HUES48 (cell line): ENCODE results near the gene LCLAT1.

Experiments
- H3K27ac ChIP-seq: one replicate; pipeline ENCODE4 v1.7.0; 2013; ENCODE audit warnings: low read depth, low read length, inconsistent platforms
- H3K27me3 ChIP-seq: 2 replicates; pipeline ENCODE4 v1.6.1; 2013; ENCODE audit warnings: mild to moderate bottlenecking, low read length; ENCODE audit not compliant: control insufficient read depth, insufficient read depth
- H3K36me3 ChIP-seq: 2 replicates; pipeline ENCODE4 v1.6.1; 2013; ENCODE audit warnings: low read length; ENCODE audit not compliant: control insufficient read depth, insufficient read depth
- H3K4me1 ChIP-seq: 2 replicates; pipeline ENCODE4 v1.6.1; 2013; ENCODE audit warnings: mild to moderate bottlenecking, low read length; ENCODE audit not compliant: control insufficient read depth, insufficient read depth
- H3K4me3 ChIP-seq: 2 replicates; pipeline ENCODE4 v1.5.1; 2013; ENCODE audit warnings: mild to moderate bottlenecking, low read depth, low read length
- H3K9ac ChIP-seq: 2 replicates; pipeline ENCODE4 v1.6.1; 2013; ENCODE audit warnings: mild to moderate bottlenecking, low read depth, low read length, moderate library complexity
- H3K9me3 ChIP-seq: 2 replicates; pipeline ENCODE4 v1.6.1; 2013; ENCODE audit warnings: low read length; ENCODE audit not compliant: control insufficient read depth, insufficient read depth

LCLAT1 gene

GRCh38 chr2:30427606-30428347 lies 19.3 kb upstream of the LCLAT1 start:
- Histone ChIP-seq H3K27ac (no peak overlapping the region), H3K36me3 (no peaks in the 10 kb centered on the region), H3K9me3 (no peaks in the 10 kb centered on the region), H3K9ac (no peak overlapping the region), H3K27me3 (no peaks in the 10 kb centered on the region), H3K4me3 (no peak overlapping the region), H3K4me1 (no peaks in the 10 kb centered on the region)

GRCh38 chr2:30428348-30428662 lies 18.7 kb upstream of the LCLAT1 start:
- Histone ChIP-seq H3K9me3 (no peaks in the 10 kb centered on the region), H3K4me1 (peaks cover under 1% of the 10 kb centered on the region; the same call in 1 of the 2 replicates), H3K4me3 (no peak overlapping the region), H3K9ac (no peak overlapping the region), H3K27ac (no peak overlapping the region), H3K27me3 (no peaks in the 10 kb centered on the region), H3K36me3 (no peaks in the 10 kb centered on the region)

GRCh38 chr2:30428827-30429461 lies 18.1 kb upstream of the LCLAT1 start:
- H3K9ac ChIP-seq: no peak overlapping the region
- H3K27me3 ChIP-seq: no peaks in the 10 kb centered on the region
- H3K9me3 ChIP-seq: no peaks in the 10 kb centered on the region
- no peak overlapping the region for H3K27ac ChIP-seq
- no peaks in the 10 kb centered on the region for H3K36me3 ChIP-seq
- H3K4me3 ChIP-seq: no peak overlapping the region
- H3K4me1 ChIP-seq: peaks cover 7% of the 10 kb centered on the region; the same call in 1 of the 2 replicates

- H3K4me3 ChIP-seq: no peak overlapping the region
- H3K4me1 ChIP-seq: peaks cover 9% of the 10 kb centered on the region; the same call in 1 of the 2 replicates
Observed at GRCh38 chr2:30433541-30434299, 13.3 kb upstream of the LCLAT1 start.

GRCh38 chr2:30434708-30435107 lies 12.3 kb upstream of the LCLAT1 start:
- Histone ChIP-seq H3K9me3 (no peaks in the 10 kb centered on the region), H3K4me1 (peaks cover 9% of the 10 kb centered on the region; the same call in 1 of the 2 replicates), H3K27me3 (no peaks in the 10 kb centered on the region), H3K4me3 (no peak overlapping the region), H3K9ac (no peak overlapping the region), H3K36me3 (no peaks in the 10 kb centered on the region), H3K27ac (no peak overlapping the region)

More at GRCh38 chr2:30433541-30434299, 13.3 kb upstream of the LCLAT1 start:
- H3K36me3 ChIP-seq: no peaks in the 10 kb centered on the region
- no peak overlapping the region for H3K27ac ChIP-seq
- no peak overlapping the region for H3K9ac ChIP-seq
- H3K9me3 ChIP-seq: no peaks in the 10 kb centered on the region
- H3K27me3 ChIP-seq: no peaks in the 10 kb centered on the region

GRCh38 chr2:30436859-30437435 lies 10.1 kb upstream of the LCLAT1 start:
- H3K36me3 ChIP-seq: no peaks in the 10 kb centered on the region
- H3K27ac ChIP-seq: no peak overlapping the region
- H3K9ac ChIP-seq: no peak overlapping the region
- H3K9me3 ChIP-seq: no peaks in the 10 kb centered on the region
- no peak overlapping the region for H3K4me3 ChIP-seq
- peaks cover 9% of the 10 kb centered on the region; the same call in 1 of the 2 replicates for H3K4me1 ChIP-seq
- no peaks in the 10 kb centered on the region for H3K27me3 ChIP-seq

- H3K36me3 ChIP-seq: no peaks in the 10 kb centered on the region
- H3K27ac ChIP-seq: no peak overlapping the region
- no peaks in the 10 kb centered on the region for H3K9me3 ChIP-seq
- no peak overlapping the region for H3K9ac ChIP-seq
- no peaks in the 10 kb centered on the region for H3K27me3 ChIP-seq
- no peak overlapping the region for H3K4me3 ChIP-seq
- peaks cover 9% of the 10 kb centered on the region; the same call in 1 of the 2 replicates for H3K4me1 ChIP-seq
Observed at GRCh38 chr2:30437809-30438548, 9.1 kb upstream of the LCLAT1 start.

- H3K4me1 ChIP-seq: no peaks in the 10 kb centered on the region
- H3K27ac ChIP-seq: no peak overlapping the region
- H3K27me3 ChIP-seq: no peaks in the 10 kb centered on the region
- no peak overlapping the region for H3K9ac ChIP-seq
- H3K4me3 ChIP-seq: no peak overlapping the region
- H3K36me3 ChIP-seq: no peaks in the 10 kb centered on the region
- no peaks in the 10 kb centered on the region for H3K9me3 ChIP-seq
Observed at GRCh38 chr2:30439296-30439695, 7.8 kb upstream of the LCLAT1 start.

GRCh38 chr2:30439879-30440278 lies 7.2 kb upstream of the LCLAT1 start:
- no peaks in the 10 kb centered on the region for H3K9me3 ChIP-seq
- no peak overlapping the region for H3K4me3 ChIP-seq
- no peaks in the 10 kb centered on the region for H3K27me3 ChIP-seq
- H3K4me1 ChIP-seq: no peaks in the 10 kb centered on the region
- no peak overlapping the region for H3K9ac ChIP-seq
- no peaks in the 10 kb centered on the region for H3K36me3 ChIP-seq
- no peak overlapping the region for H3K27ac ChIP-seq

GRCh38 chr2:30441023-30441422 lies 6.0 kb upstream of the LCLAT1 start:
- no peaks in the 10 kb centered on the region for H3K36me3 ChIP-seq

More at GRCh38 chr2:30441023-30441422, 6.0 kb upstream of the LCLAT1 start:
- Histone ChIP-seq H3K27ac (no peak overlapping the region), H3K4me1 (no peaks in the 10 kb centered on the region), H3K9me3 (no peaks in the 10 kb centered on the region), H3K27me3 (no peaks in the 10 kb centered on the region), H3K9ac (no peak overlapping the region), H3K4me3 (no peak overlapping the region)
